PC-3 (cell line): ENCODE data around the gene TFRC. TPM values are rescaled to one million over a fixed set of nuclear protein-coding genes. Genes with fewer than 3 reads are reported as not detected.
"Not testable (repeated sequence)": the region's sequence is repeated elsewhere in the genome, so short reads cannot be mapped to it uniquely, and the experiment has no call there.

Source experiments
- ATAC-seq: fragments of 200-7000 bp; cut with Tn5 transposase; 2 replicates; pipeline ENCODE4 v1.9.1; 2020; ENCODE audit warnings: mild to moderate bottlenecking, moderate library complexity
- BruUV-seq: library from RNA; stranded (reverse); fragments of 400-500 nt; replicated peaks from 2 replicates; lab custom pipeline; 2021; lab: Mats Ljungman, UMichigan
- CTCF ChIA-PET: fragments of 300-600 bp; sonication (Branson Sonifier 250); formaldehyde crosslinking; loops from one replicate; lab custom pipeline; 2022; ENCODE audit warnings: antibody characterized with exemption; lab: Charles Lee
- POLR2A ChIA-PET: fragments of 300-600 bp; sonication (Branson Sonifier 250); formaldehyde crosslinking; loops from one replicate; lab custom pipeline; 2022; ENCODE audit warnings: antibody characterized with exemption; ENCODE audit not compliant: unreplicated experiment; lab: Charles Lee
- DNase-seq: peaks from one replicate; pipeline ENCODE4 v3.0.0-alpha.2; 2015
- H2AFZ ChIP-seq: fragments of 300-600 bp; sonication (generic); 2 replicates; pipeline ENCODE4 v1.6.0; 2016; ENCODE audit warnings: antibody characterized with exemption, low read length
- H3F3A ChIP-seq: fragments of 300-600 bp; sonication (generic); one replicate; pipeline ENCODE4 v1.6.0; 2017; ENCODE audit warnings: antibody characterized with exemption, low read length, control low read depth, mild to moderate bottlenecking; ENCODE audit not compliant: unreplicated experiment
- H3K27ac ChIP-seq: fragments of 300-600 bp; sonication (generic); 2 replicates; pipeline ENCODE4 v1.5.1; 2016; ENCODE audit warnings: mild to moderate bottlenecking, low read length
- H3K27me3 ChIP-seq: fragments of 300-600 bp; sonication (generic); 2 replicates; pipeline ENCODE4 v1.6.1; 2016; ENCODE audit warnings: low read length, mixed read lengths
- H3K36me3 ChIP-seq: fragments of 300-600 bp; sonication (generic); 2 replicates; pipeline ENCODE4 v1.6.1; 2016; ENCODE audit warnings: low read depth, mixed run types, low read length, mixed read lengths
- H3K4me1 ChIP-seq: fragments of 300-600 bp; sonication (generic); 2 replicates; pipeline ENCODE4 v1.5.1; 2016; ENCODE audit warnings: low read length; ENCODE audit not compliant: insufficient read depth
- H3K4me2 ChIP-seq: fragments of 300-600 bp; sonication (generic); 2 replicates; pipeline ENCODE4 v1.6.0; 2016; ENCODE audit warnings: low read length
- H3K4me3 ChIP-seq: fragments of 300-600 bp; sonication (generic); 2 replicates; pipeline ENCODE4 v1.5.1; 2016; ENCODE audit warnings: mild to moderate bottlenecking, low read length, mixed read lengths
- H3K79me2 ChIP-seq: fragments of 300-600 bp; sonication (generic); 2 replicates; pipeline ENCODE4 v1.6.1; 2017; ENCODE audit warnings: low read length, mixed read lengths
- H3K9ac ChIP-seq: fragments of 300-600 bp; sonication (generic); 2 replicates; pipeline ENCODE4 v1.6.0; 2016; ENCODE audit warnings: mild to moderate bottlenecking, low read length
- H3K9me2 ChIP-seq: fragments of 300-600 bp; sonication (generic); replicated peaks from 2 replicates; pipeline ENCODE4 v1.6.1; 2016; ENCODE audit warnings: mixed run types, low read length, mixed read lengths
- H3K9me3 ChIP-seq: fragments of 300-600 bp; sonication (generic); 2 replicates; pipeline ENCODE4 v1.6.1; 2016; ENCODE audit warnings: low read length, mixed read lengths
- H4K20me1 ChIP-seq: fragments of 300-600 bp; sonication (generic); 2 replicates; pipeline ENCODE4 v1.6.1; 2016; ENCODE audit warnings: low read length, mixed read lengths
- EZH2 ChIP-seq: fragments of 300-600 bp; sonication (generic); IDR thresholded peaks from one replicate; pipeline ENCODE4 v1.6.1; 2017; ENCODE audit warnings: antibody characterized with exemption, mild to moderate bottlenecking, low read length; ENCODE audit not compliant: unreplicated experiment
- intact Hi-C: fragments of 100-400 bp; cut with micrococcal nuclease; formaldehyde crosslinking; loops from 2 replicates; pipeline ENCODE4 v1.9.0; 2023
- total RNA-seq: library from RNA; depleted of rRNA; stranded (reverse); fragments of >200 nt; gene quantifications from 2 replicates; pipeline ENCODE4 v1.2.3, GENCODE V29; 2014

The TFRC gene
- total RNA-seq, 1 experiment from 2014 or later, result 287 TPM

GRCh38 chr3:196003611-196004010, 78.3 kb downstream of the TFRC start:
- POLR2A ChIA-PET, result interaction anchor here (0.6 kb wide), 1 partner anchor 16 kb away, joined by 4 read pairs; no protein-coding TSS in a partner anchor
- no peaks in the 10 kb centered on the region for H3K36me3 ChIP-seq
- CTCF ChIA-PET, result no interaction called here

DNA sequence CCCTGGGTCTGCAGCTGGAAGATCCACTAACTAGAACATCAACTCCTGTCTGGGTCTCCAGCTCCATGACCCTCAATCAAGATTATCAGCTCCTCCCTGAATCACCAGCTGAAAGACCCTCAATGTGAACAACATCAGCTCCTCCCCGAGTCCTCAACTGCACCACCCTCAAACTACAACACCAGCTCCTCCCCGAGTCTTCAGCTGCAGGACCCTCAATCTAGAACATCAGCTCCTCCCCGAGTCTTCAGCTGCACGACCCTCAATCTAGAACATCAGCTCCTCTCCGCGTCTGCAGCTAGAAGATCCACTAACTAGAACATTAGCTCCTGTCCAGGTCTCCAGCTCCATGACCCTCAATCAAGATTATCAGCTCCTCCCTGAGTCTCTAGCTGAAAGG, 79.2 kb downstream of the TFRC start:
- ATAC-seq, H3K27me3 ChIP-seq, H3K79me2 ChIP-seq, H3K27ac ChIP-seq, H2AFZ ChIP-seq, H3K4me3 ChIP-seq, H3K36me3 ChIP-seq, H3K9me3 ChIP-seq, CTCF ChIA-PET, H3K9me2 ChIP-seq, H3F3A ChIP-seq, H3K4me2 ChIP-seq, intact Hi-C loops, H3K9ac ChIP-seq, DNase-seq, BruUV-seq, H4K20me1 ChIP-seq, H3K4me1 ChIP-seq: not testable (repeated sequence)
- POLR2A ChIA-PET, result interaction anchor here (0.6 kb wide), 1 partner anchor 285 kb away, joined by 4 read pairs; the partner anchor contains the start of gene PCYT1A

More at GRCh38 chr3:196003611-196004010, 78.3 kb downstream of the TFRC start:
- Histone ChIP-seq H2AFZ (no peak overlapping the region), H3K27me3 (no peaks in the 10 kb centered on the region), H3F3A (no peaks in the 10 kb centered on the region), H3K27ac (no peak overlapping the region), H3K9ac (no peak overlapping the region), H3K4me3 (no peak overlapping the region), H4K20me1 (no peaks in the 10 kb centered on the region), H3K9me2 (no peaks in the 10 kb centered on the region), H3K4me1 (no peaks in the 10 kb centered on the region), H3K4me2 (no peak overlapping the region), H3K9me3 (no peaks in the 10 kb centered on the region), H3K79me2 (no peaks in the 10 kb centered on the region)
- BruUV-seq, result no TSS peak
- no peak for TF ChIP-seq EZH2
- intact Hi-C loops, result no loop called here
- DNase-seq, result no peak
- no peak for ATAC-seq

GRCh38 chr3:196001240-196001639, 80.7 kb downstream of the TFRC start:
- POLR2A ChIA-PET, H3K36me3 ChIP-seq, H3K9me2 ChIP-seq, H3K79me2 ChIP-seq, H3K9ac ChIP-seq, BruUV-seq, H3K9me3 ChIP-seq, H3K27me3 ChIP-seq, H3F3A ChIP-seq, H4K20me1 ChIP-seq, H2AFZ ChIP-seq, H3K4me2 ChIP-seq, H3K4me1 ChIP-seq, H3K4me3 ChIP-seq, ATAC-seq, H3K27ac ChIP-seq, DNase-seq, intact Hi-C loops: not testable (repeated sequence)
- CTCF ChIA-PET, result interaction anchor here (0.6 kb wide), 1 partner anchor 41 kb away, joined by 3 read pairs; no protein-coding TSS in a partner anchor

GRCh38 chr3:196000360-196000950, 81.4 kb downstream of the TFRC start:
- POLR2A ChIA-PET, H4K20me1 ChIP-seq, H3K9ac ChIP-seq, H3K9me2 ChIP-seq, H3F3A ChIP-seq, H3K4me3 ChIP-seq, DNase-seq, H3K9me3 ChIP-seq, ATAC-seq, H3K4me2 ChIP-seq, H2AFZ ChIP-seq, intact Hi-C loops, H3K4me1 ChIP-seq, H3K27ac ChIP-seq, H3K36me3 ChIP-seq, H3K79me2 ChIP-seq, BruUV-seq, H3K27me3 ChIP-seq: not testable (repeated sequence)
- CTCF ChIA-PET, result interaction anchor here (0.6 kb wide), 1 partner anchor 42 kb away, joined by 3 read pairs; no protein-coding TSS in a partner anchor
